ENCODE data around the gene ZCRB1.
A peak's percentile ranks its signal among the peaks of the same experiment; 100 is the strongest.

ZCRB1 gene

GRCh38 chr12:42286741-42287140 is 39.2 kb downstream of the ZCRB1 start:
- no peak for TF ChIP-seq CTCF (IDR thresholded peaks at IDR 0.05)
- Mint-ChIP-seq H3K36me3 (ENCODE audit: low read depth) (no peaks in the 10 kb centered on the region), H3K4me3 (no peak overlapping the region), H3K9me3 (no peaks in the 10 kb centered on the region), H3K4me1 (peaks cover 20% of the 10 kb centered on the region), H3K27ac (no peak overlapping the region), H3K27me3 (ENCODE audit: low read depth, poor library complexity) (peaks cover 6% of the 10 kb centered on the region)
- DNase-seq, result no peak

- Mint-ChIP-seq H3K27me3 (ENCODE audit: low read depth, poor library complexity) (peaks cover 9% of the 10 kb centered on the region), H3K9me3 (no peaks in the 10 kb centered on the region), H3K4me1 (peaks cover 23% of the 10 kb centered on the region), H3K27ac (no peak overlapping the region), H3K36me3 (ENCODE audit: low read depth) (no peaks in the 10 kb centered on the region), H3K4me3 (no peak overlapping the region)
- no peak for DNase-seq
- no peak for TF ChIP-seq CTCF (IDR thresholded peaks at IDR 0.05)
Observed at GRCh38 chr12:42285431-42285830, 40.5 kb downstream of the ZCRB1 start.

- no peak for DNase-seq
- no peak for TF ChIP-seq CTCF (IDR thresholded peaks at IDR 0.05)
- Mint-ChIP-seq H3K9me3 (no peaks in the 10 kb centered on the region), H3K27ac (no peak overlapping the region), H3K36me3 (ENCODE audit: low read depth) (no peaks in the 10 kb centered on the region), H3K4me1 (peaks cover 23% of the 10 kb centered on the region), H3K4me3 (no peak overlapping the region), H3K27me3 (ENCODE audit: low read depth, poor library complexity) (peaks cover 9% of the 10 kb centered on the region)
Observed at GRCh38 chr12:42284876-42285275, 41.0 kb downstream of the ZCRB1 start.

GRCh38 chr12:42284157-42284556 is 41.7 kb downstream of the ZCRB1 start:
- no peak overlapping the region for H3K4me3 Mint-ChIP-seq

GRCh38 chr12:42283739-42284138 is 42.2 kb downstream of the ZCRB1 start:
- no peak for TF ChIP-seq CTCF (IDR thresholded peaks at IDR 0.05)
- DNase-seq, result no peak
- Mint-ChIP-seq H3K9me3 (peaks cover 2% of the 10 kb centered on the region), H3K36me3 (ENCODE audit: low read depth) (no peaks in the 10 kb centered on the region), H3K27me3 (ENCODE audit: low read depth, poor library complexity) (peaks cover 6% of the 10 kb centered on the region), H3K4me3 (no peak overlapping the region), H3K27ac (no peak overlapping the region), H3K4me1 (peaks cover 23% of the 10 kb centered on the region)

More at GRCh38 chr12:42284157-42284556, 41.7 kb downstream of the ZCRB1 start:
- Mint-ChIP-seq H3K4me1 (peaks cover 23% of the 10 kb centered on the region), H3K9me3 (no peaks in the 10 kb centered on the region), H3K27ac (no peak overlapping the region), H3K36me3 (ENCODE audit: low read depth) (no peaks in the 10 kb centered on the region), H3K27me3 (ENCODE audit: low read depth, poor library complexity) (peaks cover 6% of the 10 kb centered on the region)
- TF ChIP-seq CTCF (IDR thresholded peaks at IDR 0.05), result no peak
- DNase-seq, result no peak

GRCh38 chr12:42282294-42282693 is 43.6 kb downstream of the ZCRB1 start:
- Mint-ChIP-seq H3K36me3 (ENCODE audit: low read depth) (no peaks in the 10 kb centered on the region), H3K9me3 (peaks cover 3% of the 10 kb centered on the region), H3K4me1 (peaks cover 18% of the 10 kb centered on the region), H3K27me3 (ENCODE audit: low read depth, poor library complexity) (peaks cover 3% of the 10 kb centered on the region), H3K4me3 (no peak overlapping the region), H3K27ac (peak overlapping the region; percentile 12)
- no peak for TF ChIP-seq CTCF (IDR thresholded peaks at IDR 0.05)
- no peak for DNase-seq

All from nephron progenitor cell (in vitro differentiated cells).